ENCODE measurements around the gene YTHDF2.
A peak's percentile ranks its signal among the peaks of the same experiment; 100 is the strongest.

Gene YTHDF2

DNA sequence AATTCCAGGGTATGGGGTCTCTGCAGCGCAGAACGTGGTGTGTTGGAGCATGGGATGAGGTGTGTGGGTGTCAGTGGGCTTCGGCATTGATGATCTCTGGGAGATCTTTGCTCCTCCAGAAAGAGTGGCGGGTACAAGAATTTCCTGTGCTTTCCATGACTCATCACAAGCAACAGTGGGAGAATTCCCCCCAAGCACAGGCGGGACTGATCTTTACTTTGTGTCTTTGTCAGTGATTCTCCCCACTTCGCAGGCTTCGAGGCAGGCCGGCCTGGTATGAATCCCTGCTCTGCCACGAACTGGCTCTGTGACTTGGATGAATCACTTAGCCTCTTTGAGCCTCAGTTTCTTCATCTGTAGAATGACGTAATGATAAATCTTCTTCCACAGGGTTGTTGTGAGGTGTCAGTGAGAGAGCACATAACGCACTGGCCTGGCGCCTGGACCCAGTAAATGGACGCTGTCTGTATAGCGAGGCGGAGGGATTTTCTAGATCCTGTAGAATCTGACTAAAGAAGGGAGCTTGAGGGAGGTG lies 77.3 kb downstream of the YTHDF2 start:
- no peak overlapping the region for H3K4me2 ChIP-seq (ENCODE audit: low read length, poor library complexity, severe bottlenecking)
- H2BK12ac ChIP-seq (ENCODE audit: low read length in 2 of 2): no peak overlapping the region
- H3K4me3 ChIP-seq (ENCODE audit: insufficient read depth in 1 of 2, low read depth in 1 of 2, low read length in 2 of 2): no peak overlapping the region
- H3K27me3 ChIP-seq (ENCODE audit: control insufficient read depth in 1 of 2, insufficient read depth in 1 of 2, low read length in 2 of 2): peaks cover 89 to 90% of the 10 kb centered on the region in 2 experiments
- peaks cover 0 to 6% of the 10 kb centered on the region in 2 experiments for H3K36me3 ChIP-seq (ENCODE audit: control insufficient read depth in 1 of 2, insufficient read depth in 2 of 2, low read depth in 1 of 2, low read length in 2 of 2)
- H3K9me3 ChIP-seq (ENCODE audit: control insufficient read depth, low read length): no peaks in the 10 kb centered on the region
- no peaks in the 10 kb centered on the region for H3K79me1 ChIP-seq (replicated peaks; ENCODE audit: low read length, poor library complexity, severe bottlenecking)
- H3K27ac ChIP-seq (ENCODE audit: low read length, poor library complexity, severe bottlenecking): no peak overlapping the region
- no peak overlapping the region for H2BK5ac ChIP-seq (ENCODE audit: low read depth, low read length, poor library complexity, severe bottlenecking)
- H2BK120ac ChIP-seq (ENCODE audit: low read depth, low read length): no peak overlapping the region
- no peak overlapping the region for H3K23ac ChIP-seq (ENCODE audit: low read length in 2 of 2)
- H2AFZ ChIP-seq (ENCODE audit: low read depth, low read length): no peak overlapping the region
- H3K4ac ChIP-seq (ENCODE audit: low read depth in 1 of 2, low read length in 2 of 2): no peak overlapping the region
- no peak overlapping the region for H4K91ac ChIP-seq (ENCODE audit: low read length)
- no peak overlapping the region for H4K8ac ChIP-seq (ENCODE audit: low read length)
- no peak overlapping the region for H3K9ac ChIP-seq (ENCODE audit: low read length)
- H2BK15ac ChIP-seq (ENCODE audit: low read depth, poor library complexity, severe bottlenecking): no peak overlapping the region
- H2AK5ac ChIP-seq (ENCODE audit: low read length, severe bottlenecking): no peak overlapping the region
- 81% methylated on average over 15 of the region's 15 CpGs for WGBS
- no peak for DNase-seq
- no peak overlapping the region for H3K14ac ChIP-seq (ENCODE audit: low read length in 2 of 2)
- peaks cover 11% of the 10 kb centered on the region for H3K4me1 ChIP-seq (ENCODE audit: control insufficient read depth, insufficient read depth, low read depth, low read length)
- no peak overlapping the region for H3K18ac ChIP-seq (ENCODE audit: low read depth in 1 of 2, low read length in 2 of 2)

DNA sequence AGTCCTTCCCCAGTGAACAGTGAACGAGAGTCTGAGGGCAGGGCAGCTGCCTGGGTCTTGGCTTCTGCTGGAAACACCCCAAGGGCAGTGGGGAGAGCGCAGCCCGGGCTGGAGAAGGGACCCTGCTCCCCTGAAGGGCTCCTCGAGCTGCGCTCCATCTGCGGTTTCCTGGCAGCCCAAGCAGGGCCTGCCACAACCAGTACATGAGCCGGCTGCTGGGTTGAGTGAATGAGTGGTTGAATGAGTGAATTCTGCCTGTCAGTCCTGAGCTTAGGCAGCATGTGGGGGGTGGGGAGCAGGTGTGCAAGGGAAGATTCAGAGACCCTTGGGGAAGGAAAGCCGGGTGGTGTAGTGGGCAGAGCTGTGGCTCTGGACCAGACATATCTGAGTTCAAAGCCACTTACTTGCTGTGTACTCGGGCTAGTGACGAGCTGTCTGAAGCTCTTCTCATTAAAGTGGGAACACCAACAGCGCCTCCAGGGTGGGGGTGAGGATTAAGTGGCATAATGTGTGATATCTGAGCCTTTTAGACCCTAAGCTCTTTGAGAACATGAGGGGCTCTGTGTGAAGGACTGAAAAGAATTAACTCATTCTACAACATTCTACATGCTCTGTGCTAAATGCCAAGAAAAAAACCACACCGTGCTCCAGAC lies 78.9 kb downstream of the YTHDF2 start:
- Histone ChIP-seq H4K8ac (ENCODE audit: low read length) (no peak overlapping the region), H3K9me3 (ENCODE audit: control insufficient read depth, low read length) (no peaks in the 10 kb centered on the region), H3K27me3 (ENCODE audit: control insufficient read depth in 1 of 2, insufficient read depth in 1 of 2, low read length in 2 of 2) (peaks cover 85 to 86% of the 10 kb centered on the region in 2 experiments), H3K9ac (ENCODE audit: low read length) (no peak overlapping the region), H3K18ac (ENCODE audit: low read depth in 1 of 2, low read length in 2 of 2) (no peak overlapping the region), H3K4me2 (ENCODE audit: low read length, poor library complexity, severe bottlenecking) (no peak overlapping the region), H2BK15ac (ENCODE audit: low read depth, poor library complexity, severe bottlenecking) (no peak overlapping the region), H3K27ac (ENCODE audit: low read length, poor library complexity, severe bottlenecking) (no peak overlapping the region), H3K4me3 (ENCODE audit: insufficient read depth in 1 of 2, low read depth in 1 of 2, low read length in 2 of 2) (no peak overlapping the region), H3K4me1 (ENCODE audit: control insufficient read depth, insufficient read depth, low read depth, low read length) (peaks cover 11% of the 10 kb centered on the region), H2BK12ac (ENCODE audit: low read length in 2 of 2) (no peak overlapping the region), H3K23ac (ENCODE audit: low read length in 2 of 2) (no peak overlapping the region), H2BK120ac (ENCODE audit: low read depth, low read length) (no peak overlapping the region), H4K91ac (ENCODE audit: low read length) (no peak overlapping the region), H2BK5ac (ENCODE audit: low read depth, low read length, poor library complexity, severe bottlenecking) (no peak overlapping the region), H2AFZ (ENCODE audit: low read depth, low read length) (no peak overlapping the region), H3K36me3 (ENCODE audit: control insufficient read depth in 1 of 2, insufficient read depth in 2 of 2, low read depth in 1 of 2, low read length in 2 of 2) (peaks cover 0 to 6% of the 10 kb centered on the region in 2 experiments), H3K79me1 (replicated peaks; ENCODE audit: low read length, poor library complexity, severe bottlenecking) (no peaks in the 10 kb centered on the region), H3K14ac (ENCODE audit: low read length in 2 of 2) (no peak overlapping the region), H2AK5ac (ENCODE audit: low read length, severe bottlenecking) (no peak overlapping the region), H3K4ac (ENCODE audit: low read depth in 1 of 2, low read length in 2 of 2) (no peak overlapping the region)
- DNase-seq: no peak
- WGBS: 65% methylated on average over 12 of the region's 12 CpGs

DNA sequence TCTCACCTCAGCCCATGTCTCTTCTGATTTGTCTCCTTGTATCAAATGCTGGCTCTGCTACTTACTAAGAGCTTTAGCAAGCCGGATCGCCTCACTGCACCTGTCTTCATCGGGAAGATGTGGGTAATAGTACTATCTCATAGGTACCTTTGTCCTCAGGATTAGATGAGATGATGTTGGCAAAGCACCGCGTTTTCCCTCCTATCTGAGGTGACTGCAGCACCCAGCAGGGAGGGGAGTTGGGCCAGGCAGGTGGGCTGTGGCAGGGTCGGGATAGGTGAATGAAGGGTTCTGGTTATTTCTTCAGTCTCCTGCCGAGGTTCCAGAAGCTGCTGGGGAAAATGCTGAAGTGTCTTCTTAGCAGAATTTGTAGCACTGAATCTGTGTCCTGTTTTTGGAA lies 80.4 kb downstream of the YTHDF2 start:
- Histone ChIP-seq H2AK5ac (ENCODE audit: low read length, severe bottlenecking) (no peak overlapping the region), H3K36me3 (ENCODE audit: control insufficient read depth in 1 of 2, insufficient read depth in 2 of 2, low read depth in 1 of 2, low read length in 2 of 2) (peaks cover 0 to 6% of the 10 kb centered on the region in 2 experiments), H3K4ac (ENCODE audit: low read depth in 1 of 2, low read length in 2 of 2) (no peak overlapping the region), H3K4me1 (ENCODE audit: control insufficient read depth, insufficient read depth, low read depth, low read length) (peaks cover 7% of the 10 kb centered on the region), H3K9me3 (ENCODE audit: control insufficient read depth, low read length) (no peaks in the 10 kb centered on the region), H3K79me1 (replicated peaks; ENCODE audit: low read length, poor library complexity, severe bottlenecking) (no peaks in the 10 kb centered on the region), H3K27ac (ENCODE audit: low read length, poor library complexity, severe bottlenecking) (no peak overlapping the region), H2BK15ac (ENCODE audit: low read depth, poor library complexity, severe bottlenecking) (no peak overlapping the region), H2BK12ac (ENCODE audit: low read length in 2 of 2) (no peak overlapping the region), H3K4me3 (ENCODE audit: insufficient read depth in 1 of 2, low read depth in 1 of 2, low read length in 2 of 2) (no peak overlapping the region), H3K18ac (ENCODE audit: low read depth in 1 of 2, low read length in 2 of 2) (no peak overlapping the region), H3K23ac (ENCODE audit: low read length in 2 of 2) (no peak overlapping the region), H2BK5ac (ENCODE audit: low read depth, low read length, poor library complexity, severe bottlenecking) (no peak overlapping the region), H4K8ac (ENCODE audit: low read length) (no peak overlapping the region), H3K9ac (ENCODE audit: low read length) (no peak overlapping the region), H4K91ac (ENCODE audit: low read length) (no peak overlapping the region), H3K27me3 (ENCODE audit: control insufficient read depth in 1 of 2, insufficient read depth in 1 of 2, low read length in 2 of 2) (peaks cover 75 to 77% of the 10 kb centered on the region in 2 experiments), H3K14ac (ENCODE audit: low read length in 2 of 2) (peak overlapping the region in 1 of 2 experiments; percentile 22), H2BK120ac (ENCODE audit: low read depth, low read length) (no peak overlapping the region), H3K4me2 (ENCODE audit: low read length, poor library complexity, severe bottlenecking) (no peak overlapping the region), H2AFZ (ENCODE audit: low read depth, low read length) (no peak overlapping the region)
- no peak for DNase-seq
- 89% methylated on average over 7 of the region's 7 CpGs for WGBS

DNA sequence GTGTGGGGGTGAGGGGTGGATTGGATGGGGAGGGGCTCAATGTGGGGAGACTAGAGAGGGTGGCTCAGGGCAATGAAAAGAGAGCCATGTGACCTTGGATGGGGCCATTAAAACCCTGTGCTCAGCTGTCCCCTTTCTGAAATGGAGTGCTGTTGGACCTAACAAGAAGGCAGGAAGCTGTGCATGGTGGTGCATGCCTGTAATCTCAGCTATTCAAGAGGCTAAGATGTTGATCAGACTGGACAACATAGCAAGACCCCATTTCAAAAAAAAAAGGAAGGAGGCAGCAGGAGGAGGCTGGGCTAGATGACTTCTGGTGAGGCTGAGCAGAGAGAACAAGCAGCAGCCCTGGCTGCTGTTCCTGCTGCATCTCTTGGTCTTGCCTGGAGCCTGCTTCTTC lies 82.3 kb downstream of the YTHDF2 start:
- no peaks in the 10 kb centered on the region for H3K9me3 ChIP-seq (ENCODE audit: control insufficient read depth, low read length)
- H3K9ac ChIP-seq (ENCODE audit: low read length): no peak overlapping the region
- H2BK12ac ChIP-seq (ENCODE audit: low read length in 2 of 2): no peak overlapping the region
- no peak overlapping the region for H3K18ac ChIP-seq (ENCODE audit: low read depth in 1 of 2, low read length in 2 of 2)
- no peak for DNase-seq
- H2BK120ac ChIP-seq (ENCODE audit: low read depth, low read length): no peak overlapping the region
- H3K27me3 ChIP-seq (ENCODE audit: control insufficient read depth in 1 of 2, insufficient read depth in 1 of 2, low read length in 2 of 2): peaks cover 59 to 66% of the 10 kb centered on the region in 2 experiments
- peaks cover 2% of the 10 kb centered on the region for H3K4me1 ChIP-seq (ENCODE audit: control insufficient read depth, insufficient read depth, low read depth, low read length)
- no peak overlapping the region for H3K23ac ChIP-seq (ENCODE audit: low read length in 2 of 2)
- no peak overlapping the region for H3K4me3 ChIP-seq (ENCODE audit: insufficient read depth in 1 of 2, low read depth in 1 of 2, low read length in 2 of 2)
- H2AFZ ChIP-seq (ENCODE audit: low read depth, low read length): no peak overlapping the region
- H4K91ac ChIP-seq (ENCODE audit: low read length): no peak overlapping the region
- no peak overlapping the region for H2BK5ac ChIP-seq (ENCODE audit: low read depth, low read length, poor library complexity, severe bottlenecking)
- H3K14ac ChIP-seq (ENCODE audit: low read length in 2 of 2): no peak overlapping the region
- no peak overlapping the region for H2BK15ac ChIP-seq (ENCODE audit: low read depth, poor library complexity, severe bottlenecking)
- no peak overlapping the region for H2AK5ac ChIP-seq (ENCODE audit: low read length, severe bottlenecking)
- H3K4me2 ChIP-seq (ENCODE audit: low read length, poor library complexity, severe bottlenecking): no peak overlapping the region
- no peaks in the 10 kb centered on the region for H3K79me1 ChIP-seq (replicated peaks; ENCODE audit: low read length, poor library complexity, severe bottlenecking)
- H4K8ac ChIP-seq (ENCODE audit: low read length): no peak overlapping the region
- H3K27ac ChIP-seq (ENCODE audit: low read length, poor library complexity, severe bottlenecking): no peak overlapping the region
- no peak overlapping the region for H3K4ac ChIP-seq (ENCODE audit: low read depth in 1 of 2, low read length in 2 of 2)
- no peaks in the 10 kb centered on the region for H3K36me3 ChIP-seq (ENCODE audit: control insufficient read depth in 1 of 2, insufficient read depth in 2 of 2, low read depth in 1 of 2, low read length in 2 of 2)
